Measurements from ENCODE around the gene TBC1D9B.
A peak's percentile ranks its signal among the peaks of the same experiment; 100 is the strongest.

The TBC1D9B gene

DNA sequence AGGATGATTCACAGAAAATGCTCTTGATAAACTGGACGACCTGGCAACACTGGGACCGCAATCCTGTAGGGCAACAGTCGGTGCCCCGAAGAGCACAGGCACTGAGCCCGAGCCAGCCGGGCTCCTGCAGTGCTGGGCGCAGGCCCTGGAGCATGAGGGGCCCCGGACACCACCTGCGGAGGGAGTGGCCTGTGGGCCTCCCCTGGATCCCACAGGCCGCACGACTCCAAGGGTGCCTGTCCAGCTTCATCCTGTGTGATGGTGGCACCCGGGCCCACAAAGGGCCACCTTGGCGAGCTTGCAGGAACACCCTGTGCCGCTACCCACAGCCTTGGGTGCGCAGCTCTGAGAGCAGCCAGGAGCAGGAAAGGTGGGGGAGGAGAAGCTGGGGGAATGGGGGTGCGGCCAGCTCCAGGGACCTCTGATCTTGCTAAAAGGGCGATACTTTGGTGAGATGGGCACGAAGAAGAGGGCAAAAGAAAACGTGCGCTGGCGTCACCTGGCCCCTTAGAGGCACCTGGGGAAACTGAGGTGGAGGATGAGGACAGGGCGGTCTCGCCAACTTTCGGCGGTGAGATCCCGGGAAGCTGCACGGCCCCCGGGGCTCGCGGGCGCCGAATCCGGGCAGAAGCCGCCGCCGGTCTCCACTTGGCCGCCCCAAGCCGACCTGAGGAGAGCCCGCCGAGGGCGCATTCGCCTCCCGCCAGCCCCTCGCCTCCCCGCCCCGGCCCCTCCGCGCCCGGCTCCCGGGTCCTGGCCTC, 722 bp downstream of the TBC1D9B start:
- peak in 1 of 2 donors; percentile 13 for DNase-seq (ENCODE audit: low read depth in 2 of 2)

DNA sequence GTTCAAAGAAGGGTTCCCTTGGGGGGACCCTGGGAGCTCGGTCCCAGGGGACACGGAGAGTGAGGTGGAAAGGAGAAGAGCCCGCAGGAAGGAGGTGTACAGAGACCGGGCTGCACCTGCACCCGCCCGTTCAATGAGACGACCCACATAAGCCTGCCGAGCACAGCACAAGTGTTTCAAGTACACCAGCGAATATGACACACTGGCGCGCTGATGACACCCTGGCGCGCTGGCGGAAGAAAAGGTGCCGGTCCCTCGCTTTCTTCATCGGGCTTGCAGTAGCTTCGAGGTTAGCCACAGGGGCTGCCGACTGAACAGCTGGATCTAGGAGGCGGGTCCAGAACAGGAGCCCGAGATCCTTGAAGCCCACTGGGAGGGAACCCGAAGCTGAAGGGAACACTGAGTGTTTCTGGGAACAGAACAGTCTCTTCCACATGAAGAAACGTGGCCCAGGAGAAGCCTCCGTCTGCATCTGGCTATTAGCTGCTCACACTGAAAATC, 1.4 kb downstream of the TBC1D9B start:
- DNase-seq (ENCODE audit: low read depth in 2 of 2) = no peak

DNA sequence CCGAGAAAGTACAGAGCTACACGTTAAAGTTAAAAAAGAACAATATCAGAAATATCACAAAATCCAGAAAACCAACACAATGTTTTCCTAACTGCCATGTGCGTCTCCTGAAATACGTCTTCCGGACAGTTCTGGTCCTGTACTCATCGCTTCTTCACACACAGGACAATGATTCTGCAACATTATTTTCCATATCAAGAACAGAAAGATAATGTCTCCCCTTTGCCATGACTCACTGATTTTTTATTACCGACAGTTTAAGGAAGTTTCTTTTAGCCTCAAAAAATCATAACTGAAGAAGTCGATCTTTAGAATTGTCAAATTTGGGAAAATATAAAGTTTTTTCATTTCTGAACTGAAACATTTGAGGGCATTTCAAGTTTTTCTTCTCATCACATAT, 2.5 kb downstream of the TBC1D9B start:
- DNase-seq (ENCODE audit: low read depth in 2 of 2) = no peak

DNA sequence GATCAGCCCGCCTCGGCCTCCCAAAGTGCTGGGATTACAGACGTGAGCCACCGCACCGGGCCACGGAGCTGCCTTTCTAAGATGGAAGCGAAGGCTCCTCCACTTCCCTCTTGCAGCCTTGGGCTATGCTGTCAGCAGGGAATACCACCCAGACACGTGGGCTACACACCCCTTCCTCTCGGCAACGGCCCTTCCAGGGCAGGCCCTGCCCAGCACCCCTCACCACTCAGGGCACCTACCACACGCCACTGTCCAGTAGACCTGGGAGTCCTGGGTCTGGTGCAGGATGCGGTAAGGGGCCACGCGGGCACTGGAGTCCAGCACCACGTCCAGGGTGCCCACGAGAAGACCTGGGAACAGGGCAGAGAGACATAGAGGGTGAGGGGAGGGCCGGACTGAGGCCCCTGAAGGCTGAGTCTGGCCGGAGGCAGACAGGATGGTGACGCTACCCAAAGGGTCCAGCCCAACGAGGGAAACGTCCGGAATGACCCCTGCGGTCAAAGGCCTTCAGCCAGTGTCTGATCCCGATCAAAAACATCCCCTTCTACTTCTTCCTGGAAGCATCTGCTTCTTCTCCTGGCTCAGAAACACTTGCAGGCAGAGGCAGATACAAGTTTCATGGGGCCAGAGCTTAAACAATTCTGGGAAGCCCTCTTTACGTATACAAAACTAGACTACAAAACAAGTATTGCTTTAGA, 3.1 kb downstream of the TBC1D9B start:
- no peak for DNase-seq (ENCODE audit: low read depth in 2 of 2)

DNA sequence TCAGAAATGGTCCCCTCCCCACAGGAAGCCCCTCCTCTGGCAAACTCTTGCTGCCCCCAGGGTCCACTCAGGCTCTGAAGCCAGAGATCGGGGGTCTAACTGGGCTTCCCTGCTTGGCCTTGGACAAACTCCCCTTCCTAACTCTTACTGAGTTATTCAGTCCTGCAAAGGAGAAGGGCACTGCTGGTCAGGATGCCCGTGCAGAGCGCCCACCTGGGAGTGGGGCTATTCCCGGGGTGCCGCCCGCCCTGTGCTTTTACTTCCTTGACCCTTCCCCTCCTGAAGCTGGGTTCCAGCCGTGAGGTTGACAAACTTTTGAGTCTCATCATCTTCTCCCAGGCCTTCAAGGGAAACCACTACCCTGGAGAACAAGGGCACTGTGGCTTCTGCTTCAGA, 4.9 kb downstream of the TBC1D9B start:
- no peak for DNase-seq (ENCODE audit: low read depth in 2 of 2)

DNA sequence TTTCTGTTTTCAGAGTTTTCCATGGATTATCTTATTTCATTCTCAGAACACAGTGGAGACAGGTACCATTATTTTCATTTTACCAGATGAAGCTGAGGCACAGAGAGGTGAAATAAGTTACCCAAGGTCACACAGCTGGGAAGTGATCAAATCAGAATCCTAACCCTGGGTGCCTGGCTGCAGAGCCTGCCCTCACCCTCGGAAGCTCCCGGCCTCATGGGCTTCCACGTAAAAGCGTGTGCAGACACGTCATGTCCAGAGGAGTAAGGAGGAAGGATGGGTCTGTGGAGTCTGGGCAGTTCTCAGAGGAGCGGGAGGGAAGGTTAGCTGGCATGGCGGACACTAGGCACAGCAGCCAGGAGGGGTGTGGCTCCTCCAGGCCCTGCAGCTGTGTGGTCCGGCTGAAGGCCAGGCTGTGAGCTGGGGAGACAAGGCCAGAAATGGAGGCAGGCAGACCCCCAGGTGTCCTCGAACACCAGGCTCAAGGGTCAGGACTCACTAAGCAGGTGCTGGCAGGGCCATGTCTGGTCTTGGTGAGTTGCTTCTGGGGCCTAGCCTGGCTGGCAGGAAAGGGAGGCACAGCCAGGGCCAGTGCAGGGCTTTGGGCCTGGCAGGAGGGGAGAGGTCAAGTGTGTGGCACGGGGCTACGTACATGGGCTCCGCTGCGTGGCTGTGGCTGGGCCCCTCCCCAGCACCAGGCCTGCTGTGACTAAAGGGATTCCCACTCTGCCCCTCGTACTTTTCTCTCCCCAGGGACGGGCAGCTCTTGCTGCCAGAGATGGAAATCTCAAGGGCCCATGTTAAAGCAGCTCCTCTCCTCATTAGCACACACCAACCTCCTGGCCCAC, 5.6 kb downstream of the TBC1D9B start:
- DNase-seq (ENCODE audit: low read depth in 2 of 2) = no peak

DNA sequence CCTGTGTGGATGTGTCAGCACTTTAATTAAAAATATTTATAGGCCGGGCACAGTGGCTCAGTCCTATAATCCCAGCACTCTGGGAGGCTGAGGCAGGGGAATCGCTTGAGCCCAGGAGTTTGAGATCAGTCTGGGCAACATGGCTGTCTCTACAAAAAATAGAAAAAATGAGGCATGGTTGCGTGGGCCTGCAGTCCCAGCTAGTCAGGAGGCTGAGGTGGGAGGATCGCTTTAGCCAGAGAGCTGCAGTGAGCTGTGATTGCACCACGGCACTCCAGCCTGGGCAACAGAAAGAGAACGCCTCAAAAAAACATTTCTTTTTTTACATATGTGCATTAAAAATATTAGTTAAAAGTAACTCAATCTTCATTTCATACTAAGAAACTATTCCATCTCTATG, 6.2 kb downstream of the TBC1D9B start:
- no peak for DNase-seq (ENCODE audit: low read depth in 2 of 2)

DNA sequence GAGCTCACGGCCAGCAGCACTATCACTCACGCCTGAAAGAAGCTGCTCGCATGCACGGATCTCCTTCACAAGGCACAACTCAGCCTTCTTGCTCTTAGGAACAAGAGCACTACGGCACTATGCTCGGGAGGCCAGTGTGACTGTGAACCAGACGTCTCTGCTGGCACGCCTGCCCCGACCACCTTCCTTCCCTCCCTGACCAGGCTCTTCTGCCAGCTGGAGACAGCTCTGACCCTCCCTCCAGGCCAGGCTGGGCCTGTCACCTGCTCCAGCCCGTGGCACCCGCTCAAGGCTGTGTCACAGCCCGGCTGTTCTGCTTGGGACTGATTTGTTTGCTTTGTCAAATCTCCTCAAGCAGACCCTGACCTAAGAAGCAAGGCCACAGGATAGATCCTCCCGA, 7.0 kb downstream of the TBC1D9B start:
- DNase-seq (ENCODE audit: low read depth in 2 of 2) = no peak

DNA sequence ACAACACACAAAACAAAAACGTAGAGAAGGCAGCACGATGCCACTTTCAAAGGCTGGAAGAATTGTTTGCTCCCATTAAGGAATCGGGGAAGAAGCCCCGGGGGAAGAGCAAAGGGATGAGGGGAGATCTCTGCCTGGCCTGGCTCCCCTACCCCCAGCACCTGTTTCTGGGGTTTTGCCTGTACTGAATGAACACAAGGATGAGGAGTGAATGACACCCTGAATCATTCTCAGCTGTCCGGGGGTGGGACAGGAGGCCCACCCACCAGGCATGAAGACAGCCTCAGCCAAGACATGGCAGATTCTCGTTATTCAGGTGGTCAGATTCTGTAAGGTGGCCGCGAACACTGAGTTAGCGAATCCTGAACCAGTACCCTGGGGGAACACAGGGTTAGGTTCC, 7.5 kb downstream of the TBC1D9B start:
- DNase-seq (ENCODE audit: low read depth in 2 of 2) = no peak

DNA sequence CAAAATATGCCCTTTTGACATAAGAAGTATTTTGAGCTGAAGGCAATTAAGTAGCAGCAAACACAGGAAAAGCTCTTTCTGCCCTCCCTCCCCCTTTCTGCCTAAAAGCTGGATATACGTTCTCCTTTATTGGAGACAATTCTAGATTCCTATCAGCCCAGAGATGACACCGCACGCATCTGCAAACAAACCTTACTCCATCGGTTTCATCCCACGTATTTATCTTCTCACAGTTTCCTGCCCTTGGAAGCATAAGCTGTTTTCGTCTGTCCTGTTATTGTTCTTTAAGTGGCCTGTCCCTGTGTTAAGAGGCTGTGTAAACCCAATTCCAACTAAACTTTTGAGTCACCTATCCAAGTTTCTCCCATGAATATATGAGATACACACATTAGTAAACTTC, 11.8 kb downstream of the TBC1D9B start:
- DNase-seq (ENCODE audit: low read depth in 2 of 2) = no peak

DNA sequence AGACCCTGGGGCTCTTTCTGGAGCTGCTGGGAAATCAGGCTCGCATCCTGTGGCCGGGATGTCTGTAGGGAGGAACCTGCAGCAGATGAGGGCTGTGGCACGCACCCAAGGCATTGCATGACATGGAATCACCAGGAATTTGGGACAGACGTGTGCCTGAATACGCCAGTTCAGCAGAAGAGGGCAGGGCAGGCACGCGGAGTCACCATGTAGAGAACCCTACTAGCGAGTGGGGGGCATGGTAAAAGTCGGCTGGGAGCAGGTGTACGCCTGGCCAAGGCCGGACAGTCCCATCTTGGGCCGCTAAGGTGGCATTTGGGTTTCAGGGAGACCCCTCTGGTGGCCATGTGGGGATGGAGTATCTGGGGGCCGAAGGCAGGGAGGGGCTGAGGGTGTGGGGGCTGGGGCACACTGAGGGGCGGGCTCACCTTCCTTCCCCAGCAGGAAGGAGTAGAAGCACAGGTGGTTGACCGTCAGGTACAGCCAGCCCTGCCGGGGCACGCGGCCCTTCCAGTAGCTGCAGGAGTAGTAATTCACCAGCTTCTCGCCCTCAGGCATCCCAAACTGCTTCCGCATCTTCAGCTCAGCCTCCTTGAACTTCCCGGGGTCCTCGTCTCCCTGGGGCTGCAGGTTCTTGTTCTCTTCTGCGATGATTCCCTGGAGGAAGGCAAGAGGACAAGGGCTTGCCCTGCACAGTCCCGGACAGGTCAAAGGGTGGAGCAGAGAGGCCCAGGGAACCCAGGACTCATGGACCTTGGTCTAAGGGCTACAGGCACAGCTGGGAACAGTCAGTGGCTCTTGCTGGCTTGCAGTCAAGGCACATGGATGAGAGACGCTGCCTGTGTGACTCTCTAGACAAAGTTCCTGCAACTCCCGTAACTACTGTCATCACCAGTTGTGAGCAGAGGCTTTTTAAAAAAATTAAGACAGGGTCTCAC, 13.5 kb downstream of the TBC1D9B start:
- no peak for DNase-seq (ENCODE audit: low read depth in 2 of 2)

DNA sequence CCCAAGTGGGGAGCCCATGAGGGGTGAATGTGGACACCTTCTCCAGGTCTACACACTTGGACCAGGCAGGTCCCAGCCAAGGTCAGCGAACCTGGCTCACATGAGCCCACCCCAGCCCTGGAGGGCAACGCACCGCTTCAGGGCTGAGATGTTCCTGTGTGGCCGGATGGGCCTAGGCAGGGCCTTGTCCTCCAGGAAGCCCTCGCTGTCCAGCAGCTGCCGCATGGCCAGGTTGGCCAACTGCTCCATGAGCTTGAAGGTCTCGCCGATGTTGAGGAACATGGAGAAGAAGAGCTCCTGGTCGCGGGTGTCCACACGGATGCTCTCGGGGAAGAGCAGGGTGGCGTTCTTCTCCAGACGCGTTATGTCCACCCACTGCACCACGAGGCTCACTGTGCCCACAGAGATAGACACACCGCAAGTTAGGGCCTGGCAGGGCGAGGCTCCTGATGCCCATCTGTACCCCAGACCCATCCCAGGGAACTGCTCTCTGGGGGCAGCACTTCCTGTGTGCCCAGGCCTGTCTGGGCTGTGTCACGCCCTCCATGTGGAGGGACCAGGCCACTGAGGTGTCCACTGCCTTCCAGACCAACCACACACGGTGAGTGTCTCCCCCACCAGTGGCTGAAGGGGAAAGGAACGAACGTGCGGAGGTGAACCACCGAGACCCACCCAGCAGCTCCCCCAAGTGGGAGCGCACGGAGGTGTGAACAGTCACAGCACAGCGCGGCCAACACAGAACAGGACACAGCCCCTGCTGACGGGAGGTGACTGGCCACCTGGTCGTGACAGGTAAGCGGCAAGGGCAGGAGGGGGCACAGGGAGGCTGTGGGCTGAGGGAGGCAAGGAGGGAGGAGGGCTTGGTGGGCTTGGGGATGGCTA, 14.4 kb downstream of the TBC1D9B start:
- no peak for DNase-seq (ENCODE audit: low read depth in 2 of 2)

DNA sequence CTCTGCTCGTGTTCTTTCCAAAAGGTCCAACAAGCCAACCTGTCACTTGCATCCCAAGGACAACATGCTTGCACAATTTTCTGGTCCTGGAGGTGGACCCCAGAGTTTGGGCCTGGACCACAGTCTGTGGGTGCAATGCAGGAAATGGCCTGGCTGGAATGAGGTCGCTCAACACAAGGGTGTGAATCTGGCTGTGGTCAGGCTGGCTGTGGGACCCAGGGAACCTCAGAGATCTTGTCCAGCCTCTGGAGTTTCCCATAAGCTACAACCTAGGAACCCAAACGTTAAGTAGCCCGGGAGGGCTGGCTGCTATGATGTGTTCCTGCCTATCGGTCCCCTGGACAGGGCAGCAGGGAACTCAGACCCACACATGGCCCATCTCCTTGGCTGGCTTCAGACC, 15.4 kb downstream of the TBC1D9B start:
- DNase-seq (ENCODE audit: low read depth in 2 of 2) = no peak

DNA sequence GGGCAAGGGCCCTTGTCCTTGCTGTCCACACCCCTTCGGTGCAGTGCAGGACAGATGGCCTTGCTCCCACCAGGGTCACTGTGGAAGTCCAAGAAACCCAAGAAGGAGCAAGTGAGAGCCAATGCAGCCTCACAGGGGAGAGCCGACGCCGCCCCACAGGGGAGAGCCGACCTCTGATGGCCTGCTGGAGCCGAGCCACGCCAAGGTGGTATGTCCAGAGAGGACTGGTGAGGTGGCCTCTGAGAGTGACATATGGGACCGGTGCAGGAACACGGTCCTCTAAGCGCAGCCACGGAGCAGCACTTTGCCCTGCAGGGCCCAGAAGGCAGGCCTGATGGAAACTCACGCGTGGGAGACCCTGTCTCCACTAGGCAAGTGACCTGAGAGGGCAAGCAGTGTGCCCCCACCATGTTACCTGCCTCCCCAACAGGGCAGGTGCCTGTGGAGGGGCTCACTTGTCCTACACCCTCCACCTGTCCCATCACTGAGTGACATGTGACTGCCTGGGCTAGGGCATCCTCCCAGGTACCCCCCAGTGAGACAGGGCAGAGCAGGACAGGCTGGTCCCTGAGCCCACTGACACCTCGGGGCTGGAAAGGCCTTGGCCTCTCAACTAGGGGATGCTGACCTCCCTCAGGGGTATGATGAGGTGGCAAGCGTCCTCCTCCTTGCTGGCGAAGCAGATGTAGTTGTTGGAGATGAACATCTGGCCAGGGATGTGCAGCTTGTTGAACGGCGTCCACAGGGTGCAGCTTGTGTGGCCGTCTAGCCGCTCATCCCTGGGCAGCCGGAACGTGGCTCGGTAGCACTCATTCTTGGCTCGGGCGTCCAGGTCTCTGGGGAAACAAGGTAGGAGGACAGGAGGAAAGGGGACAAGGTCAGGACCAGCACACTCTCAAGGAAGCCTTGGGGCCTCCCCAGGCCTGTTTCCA, 16.7 kb downstream of the TBC1D9B start:
- no peak for DNase-seq (ENCODE audit: low read depth in 2 of 2)

DNA sequence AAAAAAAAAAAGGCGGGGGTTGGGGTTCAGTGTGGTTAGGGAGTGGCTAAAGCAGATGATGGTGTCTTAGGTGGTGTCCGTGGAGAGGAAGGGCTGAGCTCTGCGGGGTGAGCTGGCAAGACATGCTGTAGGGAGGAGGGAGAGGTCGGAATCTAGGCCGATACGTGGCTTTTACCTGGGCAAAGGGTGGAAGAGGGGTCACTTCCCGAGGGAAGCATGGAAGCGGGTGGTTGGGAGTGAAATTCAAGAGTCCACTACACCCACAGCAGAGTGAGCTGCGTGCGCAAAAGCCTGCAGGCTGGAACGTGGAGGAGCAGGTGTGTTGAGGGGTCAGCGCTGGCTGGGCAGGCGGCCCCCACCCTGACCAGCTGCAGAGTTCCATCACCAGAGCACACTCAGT, 17.8 kb downstream of the TBC1D9B start:
- DNase-seq (ENCODE audit: low read depth in 2 of 2) = no peak

DNA sequence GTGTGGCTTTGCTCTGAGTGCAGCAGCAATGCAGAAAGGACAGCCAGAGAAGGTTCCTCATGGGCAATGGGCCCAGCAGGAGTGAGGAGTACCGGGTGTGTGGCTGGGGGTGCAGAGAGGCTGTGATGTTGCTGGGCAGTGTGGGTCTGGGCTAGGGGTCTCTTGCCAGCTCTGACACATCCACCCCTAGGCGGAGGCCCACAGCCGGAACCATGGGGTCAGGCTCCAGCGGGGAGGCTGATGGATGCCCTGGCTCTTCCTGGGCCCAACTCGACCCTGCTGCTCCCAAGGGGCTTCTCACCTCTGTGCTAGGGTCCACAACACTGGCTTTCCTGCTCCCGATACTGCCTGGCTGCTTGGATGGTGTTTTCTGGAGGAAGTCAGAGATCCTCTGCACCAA, 19.9 kb downstream of the TBC1D9B start:
- no peak for DNase-seq (ENCODE audit: low read depth in 2 of 2)

DNA sequence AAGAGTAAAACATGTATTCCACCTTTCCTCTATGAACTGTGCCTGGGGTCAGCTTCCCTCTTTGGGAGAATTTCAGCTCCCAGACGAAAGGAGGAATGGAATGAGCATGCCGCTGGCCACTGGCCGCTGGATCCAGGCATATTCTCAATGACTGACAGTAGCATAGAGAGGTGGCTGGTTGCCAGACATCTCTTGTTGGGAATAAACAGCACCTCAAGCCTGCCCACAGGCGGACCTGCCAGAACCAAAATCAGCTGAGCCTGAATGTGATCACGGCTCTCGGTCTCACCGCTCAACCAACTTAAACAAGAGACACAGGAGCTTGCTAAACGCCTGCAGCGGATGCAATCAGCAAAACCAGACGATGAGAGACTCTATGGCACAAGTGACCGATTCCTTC, 20.6 kb downstream of the TBC1D9B start:
- DNase-seq (ENCODE audit: low read depth in 2 of 2) = no peak

DNA sequence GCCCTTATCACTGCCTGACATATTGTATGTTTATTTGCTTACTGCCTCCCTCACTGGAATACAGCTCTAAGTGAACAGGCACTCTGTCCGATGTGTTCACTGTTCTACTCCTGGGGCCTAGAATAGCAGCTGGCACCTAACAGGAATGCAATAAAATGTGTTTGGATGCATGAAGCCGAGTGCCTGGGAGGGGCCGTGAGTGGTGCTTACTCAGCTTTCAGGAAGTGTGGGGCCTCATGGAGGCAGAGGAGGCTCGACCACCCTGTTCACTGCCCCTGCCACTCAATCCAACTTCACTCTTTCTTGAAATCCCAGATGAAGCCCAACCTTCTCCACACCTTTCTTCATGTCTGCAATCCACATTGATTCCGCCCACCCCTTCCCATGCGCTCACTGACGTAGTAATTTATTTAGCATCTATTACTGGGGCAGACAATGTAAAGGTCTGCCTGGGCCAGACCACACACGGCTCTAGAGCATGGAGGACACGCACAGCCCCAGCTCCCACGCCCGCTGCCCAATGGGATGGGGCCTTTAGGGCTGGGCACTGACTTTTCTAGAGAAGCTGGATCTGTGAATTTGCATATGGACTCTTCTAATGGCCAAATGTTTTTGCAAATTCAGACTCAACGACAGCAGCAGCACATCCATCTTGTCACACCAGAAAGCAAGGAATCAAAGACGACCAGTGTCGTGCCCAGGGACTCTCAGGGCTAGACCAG, 21.3 kb downstream of the TBC1D9B start:
- DNase-seq (ENCODE audit: low read depth in 2 of 2) = no peak
